GM12875 (cell line): Measurements from ENCODE around the gene NFKB1.
"Not testable (repeated sequence)": the region's sequence is repeated elsewhere in the genome, so short reads cannot be mapped to it uniquely, and the experiment has no call there.

Experiments used
- H3K4me3 ChIP-seq: one replicate; pipeline ENCODE4 v1.5.1; 2011; ENCODE audit warnings: low read depth, low read length, control low read depth
- TF ChIP-seq, protein P1 (sequence below): IDR thresholded peaks from 2 replicates; pipeline ENCODE4 v1.5.1; 2011; ENCODE audit warnings: low read depth, mild to moderate bottlenecking, control low read depth, inconsistent platforms, low read length, moderate library complexity, borderline replicate concordance; ENCODE audit not compliant: insufficient read depth

NFKB1 gene

DNA sequence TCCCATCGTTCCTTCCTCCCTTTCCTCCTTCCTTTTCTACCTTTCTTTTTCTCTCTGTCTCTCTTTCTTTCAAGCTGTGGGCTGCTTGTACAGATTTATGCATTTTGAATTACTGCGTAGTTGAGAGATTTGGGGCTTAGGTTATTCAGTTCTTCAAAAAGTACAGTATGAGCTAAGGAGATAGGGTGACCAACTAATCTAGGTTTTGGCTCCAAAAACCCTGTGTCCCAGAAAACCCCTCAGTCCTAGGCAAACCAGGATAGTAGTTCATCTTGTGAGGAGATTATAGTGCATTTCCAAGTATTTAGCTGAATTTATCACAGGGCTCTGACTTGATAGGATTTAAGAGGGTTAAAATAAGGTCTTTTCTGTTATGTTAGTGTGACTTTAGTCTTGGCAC lies 64.5 kb downstream of the NFKB1 start:
- H3K4me3 ChIP-seq: no peak overlapping the region
- TF ChIP-seq, protein P1, sequence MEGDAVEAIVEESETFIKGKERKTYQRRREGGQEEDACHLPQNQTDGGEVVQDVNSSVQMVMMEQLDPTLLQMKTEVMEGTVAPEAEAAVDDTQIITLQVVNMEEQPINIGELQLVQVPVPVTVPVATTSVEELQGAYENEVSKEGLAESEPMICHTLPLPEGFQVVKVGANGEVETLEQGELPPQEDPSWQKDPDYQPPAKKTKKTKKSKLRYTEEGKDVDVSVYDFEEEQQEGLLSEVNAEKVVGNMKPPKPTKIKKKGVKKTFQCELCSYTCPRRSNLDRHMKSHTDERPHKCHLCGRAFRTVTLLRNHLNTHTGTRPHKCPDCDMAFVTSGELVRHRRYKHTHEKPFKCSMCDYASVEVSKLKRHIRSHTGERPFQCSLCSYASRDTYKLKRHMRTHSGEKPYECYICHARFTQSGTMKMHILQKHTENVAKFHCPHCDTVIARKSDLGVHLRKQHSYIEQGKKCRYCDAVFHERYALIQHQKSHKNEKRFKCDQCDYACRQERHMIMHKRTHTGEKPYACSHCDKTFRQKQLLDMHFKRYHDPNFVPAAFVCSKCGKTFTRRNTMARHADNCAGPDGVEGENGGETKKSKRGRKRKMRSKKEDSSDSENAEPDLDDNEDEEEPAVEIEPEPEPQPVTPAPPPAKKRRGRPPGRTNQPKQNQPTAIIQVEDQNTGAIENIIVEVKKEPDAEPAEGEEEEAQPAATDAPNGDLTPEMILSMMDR: no peak

DNA sequence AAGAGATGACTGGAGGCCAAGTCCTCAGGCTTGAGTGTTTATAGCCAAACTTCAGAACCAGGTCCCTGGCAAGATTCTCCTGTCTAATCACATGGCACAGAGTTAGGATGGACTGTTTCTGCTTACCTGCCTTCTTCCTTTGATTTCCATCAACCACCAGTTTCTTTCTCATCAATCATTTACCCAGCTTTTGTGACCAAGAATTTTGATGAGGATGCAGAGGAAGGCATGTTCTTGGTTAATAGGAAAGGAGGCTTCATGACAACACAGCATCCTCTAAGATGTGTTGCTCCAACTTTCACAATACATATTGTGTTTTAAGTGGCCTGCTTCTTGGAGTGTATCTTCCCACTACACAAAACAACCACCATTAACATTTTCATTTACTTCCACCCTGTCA lies 65.3 kb downstream of the NFKB1 start:
- TF ChIP-seq, protein P1: no peak
- H3K4me3 ChIP-seq: no peak overlapping the region

DNA sequence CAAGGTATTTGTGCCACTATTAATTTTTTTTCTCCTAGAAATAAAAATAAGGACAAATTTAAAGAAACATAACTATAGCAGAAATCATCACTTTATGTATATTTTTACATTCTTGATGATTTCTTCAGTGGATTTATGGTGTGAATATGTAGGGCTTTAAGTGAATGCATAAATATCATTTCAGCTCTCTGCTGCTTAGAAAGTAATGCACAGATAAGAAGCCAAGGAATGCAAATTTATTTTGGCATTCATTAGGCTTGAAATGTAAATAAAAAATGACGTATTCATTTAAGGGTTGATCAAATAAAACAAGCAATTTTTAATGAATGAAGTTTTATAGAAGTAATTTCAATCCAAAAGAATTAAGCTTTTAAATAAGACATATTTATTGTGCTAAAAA lies 66.3 kb downstream of the NFKB1 start:
- TF ChIP-seq, protein P1: no peak
- H3K4me3 ChIP-seq: no peak overlapping the region

DNA sequence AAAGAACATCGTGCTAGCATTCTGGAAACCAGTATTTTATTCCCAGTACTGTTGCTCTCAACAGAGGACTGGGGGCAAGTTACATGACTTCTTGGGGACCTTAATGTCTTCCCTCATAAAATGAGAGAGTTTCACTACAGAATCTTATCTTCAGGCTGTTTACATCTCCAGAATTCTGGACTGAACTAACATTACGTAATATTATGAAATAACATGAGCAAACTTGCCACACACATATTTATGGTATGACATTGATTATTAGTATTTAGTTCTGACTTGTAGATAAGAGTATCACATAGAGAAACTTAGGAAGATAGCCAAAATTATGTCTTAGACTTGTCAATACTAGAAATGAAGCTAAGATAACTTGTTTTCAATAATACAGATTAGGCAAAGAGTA lies 68.0 kb downstream of the NFKB1 start:
- no peak overlapping the region for H3K4me3 ChIP-seq
- TF ChIP-seq, protein P1: no peak

DNA sequence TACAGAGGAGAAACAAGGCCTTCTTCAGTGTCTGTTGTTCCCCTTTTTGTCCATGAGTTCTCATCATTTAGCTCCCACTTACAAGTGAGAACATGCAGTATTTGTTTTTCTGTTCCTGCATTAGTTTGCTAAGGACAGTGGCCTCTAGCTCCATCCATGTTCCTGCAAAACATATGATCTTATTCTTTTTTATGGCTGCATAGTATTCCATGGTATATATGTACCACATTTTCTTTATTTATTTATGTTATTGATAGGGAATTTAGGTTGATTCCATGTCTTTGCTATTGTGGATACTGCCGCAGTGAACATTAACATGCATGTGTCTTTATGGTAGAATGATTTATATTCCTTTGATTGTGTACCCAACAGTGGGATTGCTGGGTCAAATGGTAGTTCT lies 69.1 kb downstream of the NFKB1 start:
- H3K4me3 ChIP-seq: not testable (repeated sequence)

DNA sequence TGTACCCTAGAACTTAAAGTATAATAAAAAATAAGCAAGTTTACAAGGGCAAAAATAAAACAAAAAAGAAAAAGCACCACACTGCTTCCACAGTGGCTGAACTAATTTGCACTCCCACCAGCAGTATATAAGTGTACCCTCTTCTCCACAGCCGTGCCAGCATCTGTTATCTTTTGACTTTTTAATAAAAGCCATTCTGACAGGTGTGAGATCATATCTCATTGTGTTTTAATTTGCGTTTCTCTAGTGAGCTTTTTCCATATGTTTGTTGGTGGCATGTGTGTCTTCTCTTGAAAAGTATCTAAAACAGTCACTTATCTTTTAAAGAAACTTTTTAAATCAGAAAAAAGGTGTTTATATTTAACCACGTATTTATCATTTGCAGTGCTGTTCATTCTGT lies 71.3 kb downstream of the NFKB1 start:
- no peak overlapping the region for H3K4me3 ChIP-seq
- TF ChIP-seq, protein P1: no peak

DNA sequence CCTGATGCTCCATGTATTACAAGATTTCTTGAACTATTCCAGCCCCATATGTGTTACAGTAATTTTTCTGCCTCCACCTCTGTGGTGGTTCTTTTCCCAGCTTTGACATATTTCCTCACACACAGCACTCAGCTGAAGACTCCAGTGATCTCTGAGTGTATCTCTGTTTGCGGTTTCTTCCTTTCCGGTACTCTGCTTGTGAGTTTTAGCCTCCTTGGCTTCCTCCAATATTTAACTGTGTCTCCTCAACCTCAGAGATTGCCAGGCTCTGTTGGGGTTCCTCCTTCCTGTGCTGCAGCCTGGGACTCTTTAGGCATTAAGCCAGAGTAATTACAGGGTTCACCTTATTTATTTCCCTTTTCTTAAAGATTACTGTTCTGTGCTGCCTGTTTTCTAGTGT lies 73.2 kb downstream of the NFKB1 start:
- TF ChIP-seq, protein P1: no peak
- no peak overlapping the region for H3K4me3 ChIP-seq
